ENCODE results near the gene CRP.

DNA sequence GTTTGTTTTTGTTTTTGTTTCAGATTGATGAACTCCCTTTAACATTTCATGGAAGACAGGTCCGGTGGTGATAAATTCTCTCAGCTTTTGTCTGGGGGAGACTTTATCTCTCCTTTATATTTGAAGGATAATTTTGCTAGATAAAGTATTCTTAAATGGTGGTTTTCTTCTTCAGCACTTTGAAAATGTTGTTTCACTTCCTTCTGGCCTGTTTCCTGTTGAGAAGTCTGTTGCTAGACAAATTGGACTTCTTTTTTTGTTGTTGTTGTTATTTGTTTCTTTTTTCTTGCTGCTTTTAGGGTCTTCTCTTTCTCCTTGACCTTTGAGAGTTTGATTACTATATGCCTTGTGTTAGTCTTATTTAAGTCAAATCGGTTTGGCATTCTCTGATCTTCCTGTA is 50.8 kb downstream of the CRP start:
- TF ChIP-seq MTF1 (CRISPR knock-in tag; IDR thresholded peaks at IDR 0.05; ENCODE audit: borderline replicate concordance) (no peak), TCF7L2 (IDR thresholded peaks at IDR 0.05; ENCODE audit: low read depth, low read length) (no peak), ZNF780A (CRISPR knock-in tag; IDR thresholded peaks at IDR 0.05) (no peak)

All from K562 (cell line).